Measurements from ENCODE around the gene PDIA2. TPM values are rescaled to one million over a fixed set of nuclear protein-coding genes. Genes with fewer than 3 reads are reported as not detected.

PDIA2 gene
- total and polyA plus RNA-seq, 2 donors from 2014 or later = not detected

DNA sequence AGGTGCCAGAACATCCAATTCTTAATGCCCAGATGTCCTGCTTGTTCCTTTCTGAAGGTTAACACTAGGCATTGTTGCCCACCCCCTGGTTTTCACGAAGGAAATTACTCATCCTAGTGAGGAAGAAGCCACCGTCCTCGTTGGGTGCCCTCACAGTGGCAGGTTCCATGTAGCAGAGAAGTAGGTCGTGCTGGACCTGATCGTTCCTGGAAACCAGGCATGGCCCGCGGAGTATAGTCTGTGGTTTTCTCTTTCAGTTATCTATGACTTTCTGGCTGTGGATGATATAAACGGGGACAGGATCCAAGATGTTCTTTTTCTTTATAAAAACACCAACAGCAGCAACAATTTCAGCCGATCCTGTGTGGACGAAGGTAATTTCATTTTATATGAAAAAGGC, 23.7 kb upstream of the PDIA2 start:
- Histone ChIP-seq H3K36me3 (ENCODE audit: control insufficient read depth in 2 of 3, insufficient read depth in 3 of 3, low read length in 3 of 3) (peaks cover 0 to 29% (median 16%) of the 10 kb centered on the region in 3 donors), H3K4me1 (ENCODE audit: control insufficient read depth in 2 of 3, insufficient read depth in 2 of 3, low read depth in 1 of 3, low read length in 3 of 3) (no peaks in the 10 kb centered on the region), H3K9ac (ENCODE audit: low read length in 3 of 3) (no peak overlapping the region), H3K9me3 (ENCODE audit: control insufficient read depth in 2 of 3, insufficient read depth in 1 of 3, low read length in 3 of 3) (no peaks in the 10 kb centered on the region), H3K4me3 (ENCODE audit: low read length in 3 of 3) (no peak overlapping the region), H3K27me3 (ENCODE audit: control insufficient read depth, insufficient read depth, low read length) (no peaks in the 10 kb centered on the region), H3K27ac (ENCODE audit: low read depth in 2 of 2, low read length in 2 of 2) (no peak overlapping the region)
- intact Hi-C loops (cut with DNase I) = no loop called here
- FAIRE-seq (no peak), DNase-seq (no peak)
- no peak for TF ChIP-seq CTCF (IDR thresholded peaks at IDR 0.05; ENCODE audit: borderline replicate concordance, extremely low read depth, insufficient read depth)

- DNase-seq = no peak
- Histone ChIP-seq H3K27me3 (ENCODE audit: control insufficient read depth, insufficient read depth, low read length) (no peaks in the 10 kb centered on the region), H3K27ac (ENCODE audit: low read depth in 2 of 2, low read length in 2 of 2) (no peak overlapping the region), H3K4me3 (ENCODE audit: low read length in 3 of 3) (no peak overlapping the region), H3K4me1 (ENCODE audit: control insufficient read depth in 2 of 3, insufficient read depth in 2 of 3, low read depth in 1 of 3, low read length in 3 of 3) (no peaks in the 10 kb centered on the region), H3K9ac (ENCODE audit: low read length in 3 of 3) (no peak overlapping the region), H3K36me3 (ENCODE audit: control insufficient read depth in 2 of 3, insufficient read depth in 3 of 3, low read length in 3 of 3) (peaks cover 0 to 30% (median 16%) of the 10 kb centered on the region in 3 donors), H3K9me3 (ENCODE audit: control insufficient read depth in 2 of 3, insufficient read depth in 1 of 3, low read length in 3 of 3) (no peaks in the 10 kb centered on the region)
- no peak for FAIRE-seq
- intact Hi-C loops (cut with DNase I) = no loop called here
- TF ChIP-seq CTCF (IDR thresholded peaks at IDR 0.05; ENCODE audit: borderline replicate concordance, extremely low read depth, insufficient read depth) = no peak
These were observed 23.1 kb upstream of the PDIA2 start for GRCh38 chr16:259814-260253.

- DNase-seq (no peak), FAIRE-seq (no peak)
- Histone ChIP-seq H3K27ac (ENCODE audit: low read depth in 2 of 2, low read length in 2 of 2) (no peak overlapping the region), H3K27me3 (ENCODE audit: control insufficient read depth, insufficient read depth, low read length) (no peaks in the 10 kb centered on the region), H3K4me1 (ENCODE audit: control insufficient read depth in 2 of 3, insufficient read depth in 2 of 3, low read depth in 1 of 3, low read length in 3 of 3) (no peaks in the 10 kb centered on the region), H3K9ac (ENCODE audit: low read length in 3 of 3) (no peak overlapping the region), H3K4me3 (ENCODE audit: low read length in 3 of 3) (no peak overlapping the region), H3K9me3 (ENCODE audit: control insufficient read depth in 2 of 3, insufficient read depth in 1 of 3, low read length in 3 of 3) (no peaks in the 10 kb centered on the region), H3K36me3 (ENCODE audit: control insufficient read depth in 2 of 3, insufficient read depth in 3 of 3, low read length in 3 of 3) (peaks cover 0 to 30% (median 16%) of the 10 kb centered on the region in 3 donors)
- no peak for TF ChIP-seq CTCF (IDR thresholded peaks at IDR 0.05; ENCODE audit: borderline replicate concordance, extremely low read depth, insufficient read depth)
- intact Hi-C loops (cut with DNase I) = no loop called here
These were observed 22.6 kb upstream of the PDIA2 start for GRCh38 chr16:260326-260725.

Data from kidney (tissue), 14 donors.